GM21390 (cell line): Measurements from ENCODE around the gene LMOD2.

Experiments
- ATAC-seq: cut with Tn5 transposase; IDR thresholded peaks from one replicate; pipeline ENCODE4 v1.9.1; 2021; ENCODE audit not compliant: unreplicated experiment

Gene LMOD2

GRCh38 chr7:123711832-123712293, 56.2 kb downstream of the LMOD2 start:
- no peak for ATAC-seq

- no peak for ATAC-seq
Observed at GRCh38 chr7:123712619-123713018, 57.0 kb downstream of the LMOD2 start.
